AG04450 (cell line): Measurements from ENCODE around the gene MED23. TPM values are rescaled to one million over a fixed set of nuclear protein-coding genes. Genes with fewer than 3 reads are reported as not detected.

Experiments
- CTCF ChIA-PET: fragments of 300-600, 350-600 bp; formaldehyde crosslinking; extraction: SDS; loops from one replicate; lab custom pipeline; 2022; ENCODE audit warnings: antibody characterized with exemption, inconsistent platforms; lab: Charles Lee
- POLR2A ChIA-PET: fragments of 350-600 bp; formaldehyde crosslinking; extraction: SDS; loops from one replicate; lab custom pipeline; 2021; ENCODE audit warnings: antibody characterized with exemption, inconsistent platforms; lab: Yijun Ruan, JAX
- DNase-seq: peaks from one replicate; pipeline ENCODE4 v3.0.0-alpha.2; 2011; ENCODE audit warnings: low read depth, low spot score
- H3K27ac ChIP-seq: one replicate; pipeline ENCODE4 v1.5.1; 2012; ENCODE audit warnings: low read depth, low read length, control low read depth
- H3K27me3 ChIP-seq: one replicate; pipeline ENCODE4 v1.6.0; 2012; ENCODE audit warnings: low read length; ENCODE audit not compliant: control insufficient read depth, insufficient read depth
- H3K4me3 ChIP-seq: 2 replicates; pipeline ENCODE4 v1.5.1; 2011; ENCODE audit warnings: mild to moderate bottlenecking, low read depth, low read length, control low read depth
- H3K9me3 ChIP-seq: 2 replicates; pipeline ENCODE4 v1.5.1; 2012; ENCODE audit warnings: low read length; ENCODE audit not compliant: control insufficient read depth, insufficient read depth
- CTCF ChIP-seq: IDR thresholded peaks from 2 replicates; pipeline ENCODE4 v1.5.1; 2011; ENCODE audit warnings: low read depth, low read length, control low read depth, inconsistent platforms
- polyA plus RNA-seq: library from polyadenylated mRNA; depleted of rRNA; stranded (reverse); fragments of >200 nt; gene quantifications from 2 replicates; pipeline ENCODE4 v1.2.3, GENCODE V29; 2011

MED23 gene
- polyA plus RNA-seq, 1 experiment: 40.1 TPM

GRCh38 chr6:131642565-131642964, 14.5 kb upstream of the MED23 start:
- CTCF ChIA-PET: interaction anchor here (1.7 kb wide), 1 partner anchor 14 kb away, joined by 6 read pairs; the partner anchor contains the start of gene MED23

DNA sequence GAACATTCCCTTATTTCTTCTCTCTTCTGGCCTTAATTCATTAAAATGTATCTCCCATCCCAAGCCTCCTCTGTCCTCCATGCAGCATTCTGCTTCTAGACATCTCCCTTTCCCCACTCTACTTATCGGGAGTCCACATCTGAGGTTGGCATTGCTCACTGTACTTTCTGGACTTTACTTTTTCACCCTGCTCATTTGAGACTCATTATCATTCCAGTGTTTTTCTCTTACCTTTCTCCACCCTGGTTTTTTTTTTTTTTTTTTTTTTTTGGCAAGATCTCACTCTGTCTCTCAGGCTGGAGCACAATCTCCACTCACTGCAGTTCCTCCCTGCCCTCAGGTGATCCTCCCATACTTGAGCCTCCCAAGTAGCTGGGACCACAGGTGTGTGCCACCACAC, 13.5 kb upstream of the MED23 start:
- DNase-seq: no peak
- no peak overlapping the region for H3K27ac ChIP-seq
- CTCF ChIA-PET: no interaction called here
- H3K9me3 ChIP-seq: no peaks in the 10 kb centered on the region
- TF ChIP-seq CTCF: no peak
- no peak overlapping the region for H3K4me3 ChIP-seq
- H3K27me3 ChIP-seq: peaks cover 8% of the 10 kb centered on the region
- POLR2A ChIA-PET: interaction anchor here (0.6 kb wide), 1 partner anchor 53 kb away, joined by 3 read pairs; no protein-coding TSS in a partner anchor

More at GRCh38 chr6:131642565-131642964, 14.5 kb upstream of the MED23 start:
- no peak for DNase-seq
- POLR2A ChIA-PET: no interaction called here
- peaks cover 8% of the 10 kb centered on the region for H3K27me3 ChIP-seq
- no peak overlapping the region for H3K4me3 ChIP-seq
- no peaks in the 10 kb centered on the region for H3K9me3 ChIP-seq
- TF ChIP-seq CTCF: no peak
- H3K27ac ChIP-seq: no peak overlapping the region

GRCh38 chr6:131640576-131640975, 12.5 kb upstream of the MED23 start:
- peaks cover 8% of the 10 kb centered on the region for H3K27me3 ChIP-seq
- no peaks in the 10 kb centered on the region for H3K9me3 ChIP-seq
- POLR2A ChIA-PET: no interaction called here
- CTCF ChIA-PET: interaction anchor here (1.2 to 5.1 kb wide), 2 partner anchors 11 to 55 kb away, joined by 4 to 61 read pairs; partner anchors contain the start of gene MED23
- DNase-seq: no peak
- no peak for TF ChIP-seq CTCF
- H3K27ac ChIP-seq: no peak overlapping the region
- no peak overlapping the region for H3K4me3 ChIP-seq

DNA sequence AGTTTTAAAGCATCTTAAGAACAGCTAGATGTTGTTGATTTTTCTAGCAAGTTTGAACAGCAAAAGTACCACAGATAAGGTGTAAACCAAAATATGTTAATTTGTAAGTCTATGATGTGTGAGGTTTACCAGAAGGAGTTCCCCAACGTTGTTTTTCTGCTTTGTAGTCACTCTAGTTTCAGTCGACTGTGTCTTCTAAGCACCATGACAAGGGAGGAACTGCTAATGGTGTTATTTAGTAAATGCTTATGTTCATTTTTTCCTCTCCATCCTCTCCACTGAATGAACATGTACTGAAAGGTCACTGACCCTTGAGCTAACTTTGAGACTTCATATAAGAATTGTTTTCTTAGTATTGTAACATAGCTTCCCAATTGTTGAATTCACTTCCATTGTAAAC, 12.1 kb upstream of the MED23 start:
- H3K4me3 ChIP-seq: no peak overlapping the region
- no peak overlapping the region for H3K27ac ChIP-seq
- TF ChIP-seq CTCF: no peak
- no peak for DNase-seq
- POLR2A ChIA-PET: no interaction called here
- H3K9me3 ChIP-seq: no peaks in the 10 kb centered on the region
- peaks cover 7% of the 10 kb centered on the region for H3K27me3 ChIP-seq
- CTCF ChIA-PET: interaction anchor here (0.7 to 5.1 kb wide), 4 partner anchors 11 to 270 kb away, joined by 3 to 61 read pairs (median 4); partner anchors contain the start of gene MED23

- no peak for DNase-seq
- Histone ChIP-seq H3K9me3 (no peaks in the 10 kb centered on the region), H3K27ac (no peak overlapping the region), H3K27me3 (peaks cover 7% of the 10 kb centered on the region), H3K4me3 (no peak overlapping the region)
- ChIA-PET POLR2A (interaction anchor here (0.6 kb wide), 1 partner anchor 308 kb away, joined by 3 read pairs; no protein-coding TSS in a partner anchor), CTCF (interaction anchor here (0.7 to 5.1 kb wide), 2 partner anchors 9 to 57 kb away, joined by 3 to 61 read pairs; partner anchors contain the start of gene MED23)
- TF ChIP-seq CTCF: no peak
Measured at GRCh38 chr6:131638013-131638412, 10.0 kb upstream of the MED23 start.
